Measurements from ENCODE around the gene TOP1. TPM values are rescaled to one million over a fixed set of nuclear protein-coding genes. Genes with fewer than 3 reads are reported as not detected.

TOP1 gene
- total and polyA plus RNA-seq, 9 of the 15 experiments (the other 6 are each of a cell fraction or from before 2014, with no cell fraction given) = 26.4 to 127 (median 39.6) TPM

DNA sequence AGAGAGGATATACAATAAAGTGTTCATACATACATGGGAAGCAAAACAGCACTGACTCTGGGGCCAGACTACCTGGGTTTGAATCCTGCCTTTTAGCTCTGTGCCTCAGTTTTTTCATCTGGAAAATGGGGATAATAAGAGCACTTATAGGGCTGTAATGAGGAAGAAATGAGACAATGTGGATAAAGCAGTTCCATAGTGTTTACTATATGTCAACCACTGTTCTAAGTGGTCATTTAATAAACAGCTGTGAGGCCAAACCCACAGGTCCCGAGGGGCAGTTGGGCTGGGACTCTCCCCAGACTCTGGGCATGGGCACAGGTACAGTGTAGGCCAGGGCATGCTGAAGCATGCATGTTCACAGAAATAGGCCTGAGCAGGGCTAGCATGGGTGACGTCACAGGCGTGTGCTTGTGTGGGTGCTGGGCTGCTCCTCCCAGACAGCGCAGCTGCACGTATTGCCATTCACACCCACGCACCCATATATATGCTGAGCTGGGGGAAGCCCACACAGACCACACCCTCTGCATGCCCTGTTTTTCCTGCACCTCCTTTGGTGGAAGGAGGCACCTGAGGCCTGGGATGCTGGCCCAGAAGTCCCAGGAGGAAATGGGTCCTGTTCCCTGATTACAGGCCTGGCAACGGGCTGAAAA is 105.2 kb downstream of the TOP1 start (continued):
- TF ChIP-seq CCNT2 (IDR thresholded peaks at IDR 0.05; ENCODE audit: borderline replicate concordance, extremely low read depth, insufficient read length, low read depth, low read length) = no peak
- no peak for TF ChIP-seq CHAMP1 (IDR thresholded peaks at IDR 0.05)
- TF ChIP-seq RBM39 (optimal IDR thresholded peaks at IDR 0.05; ENCODE audit: low read depth, low read length) = no peak
- no peak for TF ChIP-seq ZNF717 (CRISPR knock-in tag; IDR thresholded peaks at IDR 0.05)
- peak; percentile 75 for TF ChIP-seq CREB1 (IDR thresholded peaks at IDR 0.05)
- peak; percentile 56; the same call in 1 of the 2 replicates for TF ChIP-seq CREB1 (CRISPR knock-in tag; IDR thresholded peaks at IDR 0.05)
- TF ChIP-seq NRF1 (conservative IDR thresholded peaks at IDR 0.05 in 1 of 2, IDR thresholded peaks at IDR 0.05 in 1 of 2) = peak; percentile 55 to 56; a peak in 3 of 4 replicates
- peak; percentile 45; the same call in 1 of the 2 replicates for TF ChIP-seq TFAP4 (CRISPR knock-in tag; IDR thresholded peaks at IDR 0.05; ENCODE audit: borderline replicate concordance)
- peak; percentile 57 for TF ChIP-seq BHLHE40 (IDR thresholded peaks at IDR 0.05; ENCODE audit: low read length)
- TF ChIP-seq HIVEP1 (CRISPR knock-in tag; IDR thresholded peaks at IDR 0.05) = no peak
- no peak for TF ChIP-seq L3MBTL2 (IDR thresholded peaks at IDR 0.05)
- peak; percentile 88 for TF ChIP-seq RBM25 (IDR thresholded peaks at IDR 0.05; ENCODE audit: low read depth, low read length, severe bottlenecking)
- no peak for TF ChIP-seq SRSF3 (IDR thresholded peaks at IDR 0.05; ENCODE audit: insufficient read depth, low read length)
- TF ChIP-seq JUND (IDR thresholded peaks at IDR 0.05; ENCODE audit: borderline replicate concordance, low read depth, low read length) = peak; percentile 49; the same call in 1 of the 2 replicates
- TF ChIP-seq JUND (tag; IDR thresholded peaks at IDR 0.05; ENCODE audit: borderline replicate concordance, low read depth, low read length) = no peak
- no peak for TF ChIP-seq SMARCA4 (IDR thresholded peaks at IDR 0.05)
- TF ChIP-seq, protein P1, sequence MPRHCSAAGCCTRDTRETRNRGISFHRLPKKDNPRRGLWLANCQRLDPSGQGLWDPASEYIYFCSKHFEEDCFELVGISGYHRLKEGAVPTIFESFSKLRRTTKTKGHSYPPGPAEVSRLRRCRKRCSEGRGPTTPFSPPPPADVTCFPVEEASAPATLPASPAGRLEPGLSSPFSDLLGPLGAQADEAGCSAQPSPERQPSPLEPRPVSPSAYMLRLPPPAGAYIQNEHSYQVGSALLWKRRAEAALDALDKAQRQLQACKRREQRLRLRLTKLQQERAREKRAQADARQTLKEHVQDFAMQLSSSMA (CRISPR knock-in tag; IDR thresholded peaks at IDR 0.05) = no peak
- no peak for TF ChIP-seq HNRNPK (IDR thresholded peaks at IDR 0.05; ENCODE audit: low read depth, low read length, poor library complexity, severe bottlenecking)
- TF ChIP-seq ZNF175 (CRISPR knock-in tag; IDR thresholded peaks at IDR 0.05; ENCODE audit: low read depth) = no peak
- TF ChIP-seq CHD4 (IDR thresholded peaks at IDR 0.05; ENCODE audit: insufficient read depth, insufficient replicate concordance, low read depth, low read length, poor library complexity, severe bottlenecking) = peak; percentile 53
- TF ChIP-seq SMARCA5 (IDR thresholded peaks at IDR 0.05) = peak; percentile 65
- TF ChIP-seq CREM (IDR thresholded peaks at IDR 0.05; ENCODE audit: low read depth) = peak; percentile 92
- no peak for TF ChIP-seq ZKSCAN3 (CRISPR knock-in tag; IDR thresholded peaks at IDR 0.05)
- TF ChIP-seq TAL1 (IDR thresholded peaks at IDR 0.05) = no peak
